Neural progenitor cell (in vitro differentiated cells): Measurements from ENCODE around the gene UBE2C.

Source experiments
- EZH2 ChIP-seq: fragments of 200-600 bp; sonication (generic); IDR thresholded peaks from 2 replicates; pipeline ENCODE4 v1.6.1; 2017; ENCODE audit warnings: antibody characterized with exemption, mild to moderate bottlenecking, moderate library complexity
- EZH2phosphoT487 ChIP-seq: fragments of 200-600 bp; sonication (generic); IDR thresholded peaks from 2 replicates; pipeline ENCODE4 v1.6.1; 2017; ENCODE audit warnings: antibody characterized with exemption
- TF ChIP-seq, protein P1 (sequence below): fragments of 200-600 bp; sonication (generic); IDR thresholded peaks from 2 replicates; pipeline ENCODE4 v1.5.1; 2017; ENCODE audit warnings: antibody characterized with exemption, mild to moderate bottlenecking

DNA sequence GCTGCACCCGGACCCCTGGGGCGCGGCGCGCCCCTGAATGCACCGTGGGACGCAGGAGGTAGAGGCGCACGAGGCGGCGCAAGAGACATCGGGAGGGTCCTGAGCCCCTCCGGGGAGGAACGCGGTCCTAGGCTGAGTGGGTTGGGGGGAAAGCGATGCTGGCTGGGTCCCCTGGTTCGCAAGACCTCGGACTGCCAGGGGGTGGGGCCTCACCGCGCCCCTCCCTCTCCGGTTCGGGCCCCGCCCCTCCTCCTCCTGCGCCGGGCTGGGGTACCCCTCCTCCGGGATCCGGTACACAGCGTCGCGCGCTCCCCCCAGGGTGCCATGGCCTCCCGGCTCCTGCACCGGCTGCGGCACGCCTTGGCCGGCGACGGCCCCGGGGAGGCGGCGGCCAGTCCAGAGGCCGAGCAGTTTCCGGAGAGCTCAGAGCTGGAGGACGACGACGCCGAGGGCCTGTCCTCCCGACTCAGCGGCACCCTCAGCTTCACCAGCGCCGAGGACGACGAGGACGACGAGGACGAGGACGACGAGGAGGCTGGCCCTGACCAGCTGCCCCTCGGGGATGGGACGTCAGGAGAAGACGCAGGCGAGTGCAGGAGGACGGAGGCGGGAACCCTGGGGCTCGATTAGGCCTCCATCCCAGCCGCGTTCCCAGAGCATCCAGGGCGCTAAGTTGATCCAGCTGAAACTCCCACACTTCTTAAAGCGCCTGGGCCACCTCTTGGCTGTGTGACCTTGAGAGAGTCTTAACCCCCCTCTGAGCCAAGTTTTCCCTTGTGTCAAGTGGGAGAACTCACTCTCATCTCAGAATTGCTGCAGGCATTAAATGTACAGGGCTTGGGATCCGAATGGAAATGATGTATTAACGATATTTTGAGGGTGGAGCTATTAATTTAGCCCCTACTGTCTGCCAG lies 21.7 kb downstream of the UBE2C start:
- TF ChIP-seq, protein P1, sequence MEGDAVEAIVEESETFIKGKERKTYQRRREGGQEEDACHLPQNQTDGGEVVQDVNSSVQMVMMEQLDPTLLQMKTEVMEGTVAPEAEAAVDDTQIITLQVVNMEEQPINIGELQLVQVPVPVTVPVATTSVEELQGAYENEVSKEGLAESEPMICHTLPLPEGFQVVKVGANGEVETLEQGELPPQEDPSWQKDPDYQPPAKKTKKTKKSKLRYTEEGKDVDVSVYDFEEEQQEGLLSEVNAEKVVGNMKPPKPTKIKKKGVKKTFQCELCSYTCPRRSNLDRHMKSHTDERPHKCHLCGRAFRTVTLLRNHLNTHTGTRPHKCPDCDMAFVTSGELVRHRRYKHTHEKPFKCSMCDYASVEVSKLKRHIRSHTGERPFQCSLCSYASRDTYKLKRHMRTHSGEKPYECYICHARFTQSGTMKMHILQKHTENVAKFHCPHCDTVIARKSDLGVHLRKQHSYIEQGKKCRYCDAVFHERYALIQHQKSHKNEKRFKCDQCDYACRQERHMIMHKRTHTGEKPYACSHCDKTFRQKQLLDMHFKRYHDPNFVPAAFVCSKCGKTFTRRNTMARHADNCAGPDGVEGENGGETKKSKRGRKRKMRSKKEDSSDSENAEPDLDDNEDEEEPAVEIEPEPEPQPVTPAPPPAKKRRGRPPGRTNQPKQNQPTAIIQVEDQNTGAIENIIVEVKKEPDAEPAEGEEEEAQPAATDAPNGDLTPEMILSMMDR = no peak
- TF ChIP-seq EZH2phosphoT487 (no peak), EZH2 (no peak)
